Fibroblast of pulmonary artery (primary cell): ENCODE measurements around the gene JPH2.

ENCODE experiments used
- DNase-seq: peaks from one replicate; pipeline ENCODE4 v3.0.0-alpha.2; 2010; ENCODE audit warnings: low read depth
- H3K4me3 ChIP-seq: replicated peaks from 2 replicates; pipeline ENCODE4 v1.5.1; 2011; ENCODE audit warnings: low read depth, mild to moderate bottlenecking, control low read depth, low read length, moderate library complexity
- TF ChIP-seq, protein P1 (sequence below): IDR thresholded peaks from 2 replicates; pipeline ENCODE4 v1.5.1; 2011; ENCODE audit warnings: mild to moderate bottlenecking, control low read depth, low read length, inconsistent platforms; ENCODE audit errors: missing control alignments

Gene JPH2

DNA sequence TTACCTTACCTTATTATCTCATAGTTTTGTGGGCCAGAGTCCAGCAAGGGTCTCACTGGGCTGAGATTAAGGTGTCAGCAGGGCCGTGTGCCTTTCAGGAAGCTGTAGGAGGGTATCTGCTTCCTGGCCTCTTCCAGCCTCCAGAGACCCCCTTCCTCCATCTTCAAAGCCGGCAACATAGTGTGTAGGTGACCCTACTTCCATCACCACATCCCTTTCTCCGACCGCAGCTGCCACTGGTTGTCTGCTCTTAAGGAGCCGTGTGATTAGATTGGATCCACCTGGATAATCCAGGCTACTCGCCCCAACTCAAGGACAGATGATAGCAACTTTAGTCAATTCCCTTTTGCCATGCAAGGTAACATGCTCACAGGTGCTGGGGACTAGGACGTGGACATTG lies 91.2 kb downstream of the JPH2 start:
- TF ChIP-seq, protein P1, sequence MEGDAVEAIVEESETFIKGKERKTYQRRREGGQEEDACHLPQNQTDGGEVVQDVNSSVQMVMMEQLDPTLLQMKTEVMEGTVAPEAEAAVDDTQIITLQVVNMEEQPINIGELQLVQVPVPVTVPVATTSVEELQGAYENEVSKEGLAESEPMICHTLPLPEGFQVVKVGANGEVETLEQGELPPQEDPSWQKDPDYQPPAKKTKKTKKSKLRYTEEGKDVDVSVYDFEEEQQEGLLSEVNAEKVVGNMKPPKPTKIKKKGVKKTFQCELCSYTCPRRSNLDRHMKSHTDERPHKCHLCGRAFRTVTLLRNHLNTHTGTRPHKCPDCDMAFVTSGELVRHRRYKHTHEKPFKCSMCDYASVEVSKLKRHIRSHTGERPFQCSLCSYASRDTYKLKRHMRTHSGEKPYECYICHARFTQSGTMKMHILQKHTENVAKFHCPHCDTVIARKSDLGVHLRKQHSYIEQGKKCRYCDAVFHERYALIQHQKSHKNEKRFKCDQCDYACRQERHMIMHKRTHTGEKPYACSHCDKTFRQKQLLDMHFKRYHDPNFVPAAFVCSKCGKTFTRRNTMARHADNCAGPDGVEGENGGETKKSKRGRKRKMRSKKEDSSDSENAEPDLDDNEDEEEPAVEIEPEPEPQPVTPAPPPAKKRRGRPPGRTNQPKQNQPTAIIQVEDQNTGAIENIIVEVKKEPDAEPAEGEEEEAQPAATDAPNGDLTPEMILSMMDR: no peak
- DNase-seq: no peak
- no peak overlapping the region for H3K4me3 ChIP-seq

DNA sequence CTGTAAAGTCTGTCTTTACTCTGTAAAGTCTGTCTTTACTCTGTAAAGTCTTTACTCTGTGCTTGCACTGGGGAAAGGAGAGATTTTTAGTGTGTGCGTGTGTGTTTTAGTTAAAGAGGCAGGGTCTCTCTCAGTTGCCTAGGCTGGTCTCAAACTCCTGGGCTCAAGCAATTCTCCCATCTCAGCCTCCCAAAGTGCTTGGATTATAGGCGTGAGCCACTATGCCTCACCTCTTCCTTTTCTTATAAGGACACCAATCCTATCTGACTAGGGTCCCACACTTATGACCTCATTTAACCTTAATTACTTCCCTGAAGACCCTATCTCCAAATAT lies 93.8 kb downstream of the JPH2 start:
- no peak for DNase-seq
- TF ChIP-seq, protein P1: no peak
- H3K4me3 ChIP-seq: no peak overlapping the region

DNA sequence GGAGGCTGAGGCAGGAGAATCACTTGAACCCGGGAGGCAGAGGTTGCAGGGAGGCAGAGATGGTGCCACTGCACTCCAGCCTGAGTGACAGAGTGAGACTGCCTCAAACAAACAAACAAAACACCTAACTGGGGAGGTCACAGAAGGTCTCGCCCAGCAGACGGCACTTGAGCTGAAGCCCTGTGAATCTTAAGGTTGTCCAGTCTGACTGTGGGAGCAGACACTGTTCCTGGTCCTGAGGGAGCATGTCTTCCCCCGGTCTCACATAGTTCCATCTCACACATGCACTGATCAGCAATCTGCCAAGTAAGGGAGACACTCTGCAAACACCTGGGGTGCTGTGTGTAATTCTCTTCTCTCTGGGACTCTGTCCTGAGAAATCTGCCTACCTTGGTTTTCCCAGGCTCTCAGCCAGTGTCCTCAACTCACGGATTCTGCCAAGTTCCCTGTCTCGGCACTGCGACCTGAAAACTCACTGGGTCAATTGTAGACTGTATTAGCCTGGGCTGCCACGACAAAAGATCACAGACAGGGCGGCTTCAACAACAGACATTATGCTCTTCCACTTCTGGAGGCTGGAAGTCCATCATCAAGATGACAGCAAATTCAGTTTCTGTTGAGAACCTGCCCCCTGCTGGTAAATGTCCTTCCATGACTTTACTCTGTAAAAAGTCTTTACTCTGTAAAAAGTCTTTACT lies 94.3 kb downstream of the JPH2 start:
- H3K4me3 ChIP-seq: no peak overlapping the region
- TF ChIP-seq, protein P1: peak; percentile 64
- peak; percentile 76 for DNase-seq

DNA sequence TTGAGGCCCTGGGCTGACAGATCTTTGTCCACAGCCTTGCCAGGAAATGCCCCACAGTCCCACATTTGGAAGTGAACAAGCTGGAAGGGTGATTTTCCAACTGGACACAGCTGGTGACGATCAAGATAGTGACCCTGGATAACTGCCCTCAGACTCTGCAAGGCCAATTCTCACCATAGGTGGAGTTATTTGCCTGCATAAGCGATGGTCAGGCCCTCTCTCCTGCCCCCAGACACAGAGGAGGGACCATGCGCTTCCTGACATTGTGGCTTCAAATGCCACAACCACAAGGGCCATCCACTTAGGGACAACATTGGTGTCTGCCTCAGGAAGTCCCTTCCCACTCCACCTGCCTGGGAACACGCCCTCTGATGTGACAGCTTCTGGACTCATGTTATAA lies 96.0 kb downstream of the JPH2 start:
- TF ChIP-seq, protein P1: no peak
- DNase-seq: no peak
- no peak overlapping the region for H3K4me3 ChIP-seq

DNA sequence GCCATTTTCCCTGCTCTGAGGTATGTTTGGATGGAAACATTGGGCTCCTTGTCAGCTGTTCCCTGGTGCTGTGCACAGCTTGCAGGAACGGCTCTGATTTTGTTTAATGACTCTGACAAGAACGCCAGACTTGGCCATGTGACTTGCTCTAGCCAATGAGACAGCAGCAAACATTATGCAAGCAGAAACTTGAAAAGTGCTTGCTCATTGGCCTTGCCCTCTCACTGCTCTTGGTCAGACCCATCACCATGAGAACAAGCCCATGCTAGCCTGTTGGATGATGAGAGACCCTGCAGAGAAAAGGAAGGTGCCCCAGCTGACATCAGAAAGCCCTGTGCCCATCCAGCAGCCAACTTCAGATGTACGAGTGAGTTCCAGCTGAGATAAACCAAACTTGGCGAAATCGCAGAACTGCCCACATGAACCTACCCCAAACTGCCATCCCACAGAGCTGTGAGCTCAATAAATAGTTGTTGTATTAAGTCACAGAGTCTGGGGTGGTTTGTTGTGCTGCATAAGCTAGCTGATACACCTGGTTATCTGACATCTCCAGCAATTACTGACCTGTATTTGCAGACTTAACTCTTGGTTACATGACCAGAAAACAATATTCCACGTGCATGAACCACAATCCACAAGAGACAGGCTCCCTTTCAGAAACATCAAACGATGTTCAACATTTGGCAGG lies 96.9 kb downstream of the JPH2 start:
- TF ChIP-seq, protein P1: no peak
- peak; percentile 71 for DNase-seq
- no peak overlapping the region for H3K4me3 ChIP-seq

DNA sequence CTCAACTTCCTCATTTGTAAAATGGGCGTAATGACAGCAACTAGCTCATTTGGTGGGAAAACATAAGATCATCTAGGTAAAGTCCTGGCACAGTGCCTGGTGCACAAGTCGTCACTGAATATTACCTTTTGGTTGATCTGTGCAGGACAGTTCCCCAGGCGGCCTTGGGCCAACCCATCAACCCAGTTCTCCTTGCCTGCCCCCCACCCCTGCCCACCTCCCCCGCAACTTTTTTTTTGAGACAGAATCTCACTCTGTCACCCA lies 99.2 kb downstream of the JPH2 start:
- TF ChIP-seq, protein P1: no peak
- DNase-seq: no peak
- H3K4me3 ChIP-seq: no peak overlapping the region
